Fibroblast of mammary gland (primary cell): Measurements from ENCODE around the gene EXOC6B.

Experiments used
- DNase-seq: peaks from one replicate; pipeline ENCODE4 v3.0.0-alpha.2; 2010; ENCODE audit warnings: low read depth
- H3K4me3 ChIP-seq: 2 replicates; pipeline ENCODE4 v1.5.1; 2011; ENCODE audit warnings: low read depth, mild to moderate bottlenecking, low read length, moderate library complexity; ENCODE audit not compliant: control insufficient read depth
- TF ChIP-seq, protein P1 (sequence below): conservative IDR thresholded peaks from 2 replicates; pipeline ENCODE4 v1.5.1; 2011; ENCODE audit warnings: low read depth, low read length, inconsistent platforms; ENCODE audit not compliant: control insufficient read depth, insufficient read depth

The EXOC6B gene

DNA sequence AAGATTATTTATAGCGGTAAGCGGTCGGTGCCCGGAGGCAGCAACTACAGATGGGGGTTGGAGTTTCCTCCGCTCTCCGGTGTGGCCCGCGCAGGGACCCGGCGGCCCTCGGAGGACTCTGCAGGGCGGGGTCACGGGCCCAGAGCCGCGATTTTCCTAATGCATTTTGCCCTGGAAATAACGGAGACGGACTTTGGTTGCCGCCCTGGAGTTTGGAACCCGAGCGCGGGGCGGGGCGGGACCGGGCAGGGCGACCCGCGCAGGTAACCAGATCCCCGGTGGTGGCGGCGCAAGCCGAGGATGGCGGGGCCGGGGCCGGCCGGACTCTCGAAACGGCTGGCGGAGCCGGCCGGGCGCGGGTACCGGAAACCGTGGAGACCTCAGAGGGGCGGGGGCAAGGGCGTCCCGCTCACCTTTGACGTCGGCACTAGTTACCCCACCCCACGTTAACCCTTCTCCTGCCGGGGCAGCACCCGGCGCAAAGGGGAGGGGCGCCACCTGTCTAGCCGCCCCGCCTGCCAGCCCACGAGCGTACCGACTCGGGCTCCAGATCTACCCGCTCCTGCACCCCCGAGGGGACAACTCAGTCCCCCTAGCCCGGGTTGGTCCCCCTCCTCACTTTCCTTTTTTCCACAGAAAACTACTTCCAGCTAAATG lies 681.1 kb downstream of the EXOC6B start:
- TF ChIP-seq, protein P1, sequence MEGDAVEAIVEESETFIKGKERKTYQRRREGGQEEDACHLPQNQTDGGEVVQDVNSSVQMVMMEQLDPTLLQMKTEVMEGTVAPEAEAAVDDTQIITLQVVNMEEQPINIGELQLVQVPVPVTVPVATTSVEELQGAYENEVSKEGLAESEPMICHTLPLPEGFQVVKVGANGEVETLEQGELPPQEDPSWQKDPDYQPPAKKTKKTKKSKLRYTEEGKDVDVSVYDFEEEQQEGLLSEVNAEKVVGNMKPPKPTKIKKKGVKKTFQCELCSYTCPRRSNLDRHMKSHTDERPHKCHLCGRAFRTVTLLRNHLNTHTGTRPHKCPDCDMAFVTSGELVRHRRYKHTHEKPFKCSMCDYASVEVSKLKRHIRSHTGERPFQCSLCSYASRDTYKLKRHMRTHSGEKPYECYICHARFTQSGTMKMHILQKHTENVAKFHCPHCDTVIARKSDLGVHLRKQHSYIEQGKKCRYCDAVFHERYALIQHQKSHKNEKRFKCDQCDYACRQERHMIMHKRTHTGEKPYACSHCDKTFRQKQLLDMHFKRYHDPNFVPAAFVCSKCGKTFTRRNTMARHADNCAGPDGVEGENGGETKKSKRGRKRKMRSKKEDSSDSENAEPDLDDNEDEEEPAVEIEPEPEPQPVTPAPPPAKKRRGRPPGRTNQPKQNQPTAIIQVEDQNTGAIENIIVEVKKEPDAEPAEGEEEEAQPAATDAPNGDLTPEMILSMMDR: no peak
- H3K4me3 ChIP-seq: no peak overlapping the region
- DNase-seq: no peak

DNA sequence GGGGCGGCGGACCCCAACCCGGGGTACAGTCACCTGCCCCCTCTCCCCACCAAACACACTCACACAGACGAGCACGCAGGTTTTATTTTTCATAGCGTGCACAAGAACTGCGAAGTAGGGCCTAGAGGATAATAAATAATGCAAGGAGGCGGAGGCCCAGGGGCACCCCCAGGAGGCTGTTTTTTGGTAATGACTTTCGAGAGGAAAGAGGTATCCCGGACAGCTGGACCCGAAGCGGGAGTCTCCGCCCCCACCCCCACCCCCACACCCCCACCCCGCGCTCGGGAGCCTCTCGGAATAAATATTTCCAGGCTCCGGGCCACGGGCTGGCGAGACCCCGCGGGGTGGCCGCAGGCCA lies 681.6 kb downstream of the EXOC6B start:
- no peak for DNase-seq
- no peak overlapping the region for H3K4me3 ChIP-seq
- TF ChIP-seq, protein P1: no peak

DNA sequence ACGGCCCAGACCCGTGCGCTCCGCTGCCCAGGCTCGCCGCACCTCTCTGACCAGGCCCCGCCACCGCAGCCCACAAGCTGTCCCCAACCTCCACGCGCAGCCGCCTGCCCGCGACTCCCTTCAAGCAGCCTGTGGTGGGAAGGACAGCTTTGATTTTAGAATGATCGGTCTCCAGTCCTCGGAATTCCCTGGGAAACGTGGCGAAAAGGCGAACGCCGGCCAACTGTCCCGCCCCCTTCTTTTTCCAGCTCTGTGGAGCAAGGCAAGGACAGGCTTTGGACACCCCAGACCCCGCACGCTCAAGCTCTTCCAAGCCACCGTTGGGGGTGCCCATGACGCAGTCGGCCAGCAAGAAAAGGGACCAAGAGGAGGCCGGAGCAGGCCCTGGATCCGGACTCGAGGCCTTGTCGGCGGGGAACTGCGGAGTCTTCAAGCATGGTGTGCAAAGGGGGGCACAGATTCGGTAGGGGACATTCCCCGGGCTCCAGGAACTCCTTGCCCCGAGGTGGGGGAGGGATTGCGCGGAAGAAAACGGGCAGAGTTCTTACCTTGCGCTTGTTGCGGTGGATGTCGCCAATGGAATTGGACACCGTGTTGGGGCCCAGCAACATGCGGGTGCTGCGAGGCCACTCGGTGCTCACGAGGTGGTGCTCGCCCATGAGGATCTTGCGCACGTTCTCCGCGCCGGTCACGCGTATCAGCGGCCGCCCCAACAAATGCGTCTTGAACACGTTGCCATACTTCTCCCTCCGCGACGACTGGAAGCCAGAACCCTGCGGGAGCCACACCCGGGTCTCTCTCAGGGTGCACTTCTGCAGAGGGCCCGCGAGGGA lies 682.2 kb downstream of the EXOC6B start:
- TF ChIP-seq, protein P1: no peak
- no peak overlapping the region for H3K4me3 ChIP-seq
- no peak for DNase-seq

DNA sequence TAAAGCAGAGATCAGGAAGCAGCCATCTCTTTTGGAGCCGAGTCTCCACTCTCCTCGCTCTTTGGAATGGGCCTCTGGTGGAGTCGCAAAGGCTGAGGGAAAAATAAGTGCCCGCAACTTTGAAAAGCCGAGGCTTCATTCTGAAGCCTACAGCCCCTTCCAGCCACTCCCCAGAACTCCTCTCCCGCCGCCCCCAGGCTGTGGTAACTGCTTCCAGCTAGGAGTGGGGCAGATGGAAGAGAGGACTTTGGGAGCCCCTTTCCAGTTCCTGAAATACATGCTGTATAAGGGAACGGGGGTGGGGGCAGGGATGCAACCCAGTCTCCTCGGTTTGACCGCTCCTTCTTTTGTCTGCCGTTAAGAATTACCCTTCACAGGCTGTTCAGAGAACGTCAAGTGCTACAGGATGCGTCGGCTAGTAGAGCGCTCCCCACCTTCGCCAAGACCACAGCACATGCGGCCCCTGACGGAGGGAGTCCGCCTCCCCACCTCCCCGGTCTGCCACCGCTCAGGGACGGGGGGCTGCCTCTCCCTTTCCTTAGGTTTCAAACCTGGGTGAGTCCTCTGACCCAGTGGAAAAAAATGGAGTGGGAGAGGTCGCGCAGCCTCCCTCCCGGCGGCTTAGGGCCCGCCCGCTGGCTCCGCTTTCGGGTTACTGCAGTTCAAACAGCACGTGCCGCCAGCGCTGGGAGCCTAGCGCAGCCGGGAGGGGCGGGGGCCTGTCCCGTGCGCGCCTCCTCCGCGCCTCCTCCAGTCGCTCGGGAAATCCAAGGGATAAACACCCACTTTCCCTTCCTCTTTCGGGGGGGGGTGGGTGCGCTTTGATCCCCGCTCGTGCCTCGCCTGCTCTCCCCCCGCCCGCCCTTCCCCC lies 683.0 kb downstream of the EXOC6B start:
- DNase-seq: peak; percentile 21
- H3K4me3 ChIP-seq: no peak overlapping the region
- TF ChIP-seq, protein P1: no peak

DNA sequence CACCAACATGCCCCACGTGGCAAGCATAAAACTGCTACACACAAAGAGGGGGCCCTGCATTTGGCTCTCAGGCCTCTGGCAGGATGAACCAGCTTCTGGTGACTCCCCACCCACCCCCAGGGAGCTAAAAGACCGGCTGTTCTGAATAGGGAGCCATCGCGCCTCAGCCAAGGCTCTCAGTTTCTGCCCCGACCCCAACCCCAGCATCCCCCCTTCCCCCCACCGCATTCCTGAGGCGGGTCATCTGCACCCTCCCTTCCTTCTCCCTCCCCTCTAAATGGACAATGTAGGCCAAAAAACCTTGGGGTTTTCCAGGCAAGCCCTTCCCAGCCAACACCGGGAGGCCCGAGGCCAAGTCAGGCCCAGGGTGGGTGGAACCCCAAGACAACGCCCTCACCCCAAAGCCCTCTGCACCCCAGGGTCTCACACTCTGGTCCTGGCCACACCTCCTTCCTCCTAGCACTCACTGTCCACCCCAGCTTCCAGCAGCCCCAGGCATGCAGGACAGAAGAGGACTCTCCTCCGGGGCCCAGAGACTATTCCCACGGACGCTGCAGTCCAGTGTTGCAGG lies 683.9 kb downstream of the EXOC6B start:
- TF ChIP-seq, protein P1: no peak
- H3K4me3 ChIP-seq: no peak overlapping the region
- no peak for DNase-seq

DNA sequence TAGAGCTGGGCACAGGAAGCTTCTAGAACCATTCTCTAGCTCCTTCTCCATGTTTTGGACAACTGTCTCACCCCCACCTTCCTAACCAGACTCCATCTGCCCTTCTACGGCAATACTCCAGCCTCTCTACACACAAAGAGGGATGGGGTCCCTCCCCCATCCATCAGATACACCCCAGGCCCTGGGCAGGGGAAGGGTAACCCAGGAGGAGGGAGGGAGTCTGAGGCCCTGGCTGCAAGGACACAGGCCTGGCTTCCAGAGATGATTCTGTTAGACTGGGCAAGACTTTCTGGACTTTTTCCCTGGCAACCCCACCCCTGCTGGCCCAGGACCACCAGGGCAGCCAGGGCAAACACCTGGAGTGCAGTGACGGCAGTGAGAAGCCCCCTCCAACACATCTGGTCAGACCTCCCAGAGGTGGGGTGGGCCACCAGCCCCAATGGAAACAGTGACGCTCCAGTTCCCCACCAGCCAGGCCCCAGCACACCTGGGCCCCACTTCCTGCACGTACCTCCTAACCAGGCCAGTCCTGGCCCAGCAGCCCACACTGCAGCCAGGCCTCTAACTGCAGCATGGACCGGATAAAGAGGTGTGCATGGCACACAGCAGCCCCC lies 684.7 kb downstream of the EXOC6B start:
- no peak overlapping the region for H3K4me3 ChIP-seq
- TF ChIP-seq, protein P1: no peak
- no peak for DNase-seq
